ENCODE data around the gene PRRT1. TPM values are rescaled to one million over a fixed set of nuclear protein-coding genes. Genes with fewer than 3 reads are reported as not detected.

Gene PRRT1
- total RNA-seq, 1 experiment from 2014 or later: not detected

GRCh38 chr6:32127717-32128592, 23.8 kb downstream of the PRRT1 start, which contains the start of gene ATF6B:
ATF6B (minus strand) TSS chr6:32128246; CDS start chr6:32128207, 39 bp downstream.
- Histone ChIP-seq H3K79me2 (ENCODE audit: low read length) (peaks cover 38% of the 10 kb centered on the region), H3K36me3 (ENCODE audit: low read depth, low read length) (no peaks in the 10 kb centered on the region), H2AFZ (ENCODE audit: low read length) (peak within 1 kb of the TSS; percentile 91), H3K27me3 (ENCODE audit: low read length) (no peaks in the 10 kb centered on the region), H3K4me3 (ENCODE audit: low read length) (peak within 1 kb of the TSS; percentile 90), H3K9ac (ENCODE audit: low read length) (peak within 1 kb of the TSS; percentile 87), H3K27ac (ENCODE audit: low read length) (peak within 1 kb of the TSS; percentile 47), H3K9me3 (ENCODE audit: low read length) (no peaks in the 10 kb centered on the region), H3F3A (ENCODE audit: low read length, unreplicated experiment) (no peaks in the 10 kb centered on the region), H4K20me1 (ENCODE audit: low read length) (no peaks in the 10 kb centered on the region), H3K9me2 (replicated peaks; ENCODE audit: low read length) (no peaks in the 10 kb centered on the region), H3K4me1 (ENCODE audit: insufficient read depth, low read length) (peaks cover 25% of the 10 kb centered on the region), H3K4me2 (ENCODE audit: low read length) (peak within 1 kb of the TSS; percentile 93)
- ATAC-seq: peak; percentile 89
- ChIA-PET CTCF (interaction anchor here (0.6 to 1.4 kb wide), 4 partner anchors 9 to 1187 kb away, joined by 3 to 5 read pairs (median 3); partner anchors contain the start of gene MUCL3), POLR2A (ENCODE audit: unreplicated experiment) (interaction anchor here (0.5 to 3.1 kb wide), 5 partner anchors 13 to 230 kb away, joined by 3 to 24 read pairs (median 7); partner anchors contain the start of gene EHMT2)
- DNase-seq: peak; percentile 98
- TF ChIP-seq EZH2 (IDR thresholded peaks at IDR 0.05; ENCODE audit: low read length, unreplicated experiment): no peak
- no peak for TF ChIP-seq CTCF (conservative IDR thresholded peaks at IDR 0.05; ENCODE audit: low read depth, low read length)
- no TSS peak for BruUV-seq (replicated peaks)
- intact Hi-C loops (cut with micrococcal nuclease): loop anchor here (1.0 to 2.0 kb wide), 2 partner anchors 13 to 67 kb away; no protein-coding TSS in a partner anchor

GRCh38 chr6:32127409-32127716, 24.4 kb downstream of the PRRT1 start:
- ChIA-PET POLR2A (ENCODE audit: unreplicated experiment) (interaction anchor here (0.6 kb wide), 1 partner anchor 13 kb away, joined by 4 read pairs; no protein-coding TSS in a partner anchor), CTCF (interaction anchor here (0.6 to 1.3 kb wide), 3 partner anchors 9 to 1186 kb away, joined by 3 to 4 read pairs (median 3); partner anchors contain the start of gene MUCL3)
- H2AFZ ChIP-seq (ENCODE audit: low read length): peak overlapping the region; percentile 91
- peak overlapping the region; percentile 90 for H3K4me3 ChIP-seq (ENCODE audit: low read length)
- ATAC-seq (no peak), DNase-seq (no peak)
- peak overlapping the region; percentile 93 for H3K4me2 ChIP-seq (ENCODE audit: low read length)
- H3K27ac ChIP-seq (ENCODE audit: low read length): no peak overlapping the region
- TF ChIP-seq CTCF (conservative IDR thresholded peaks at IDR 0.05; ENCODE audit: low read depth, low read length) (no peak), EZH2phosphoT487 (IDR thresholded peaks at IDR 0.05; ENCODE audit: borderline replicate concordance, low read length) (no peak), EZH2 (IDR thresholded peaks at IDR 0.05; ENCODE audit: low read length, unreplicated experiment) (no peak)
- H4K20me1 ChIP-seq (ENCODE audit: low read length): no peaks in the 10 kb centered on the region
- H3K4me1 ChIP-seq (ENCODE audit: insufficient read depth, low read length): peaks cover 25% of the 10 kb centered on the region
- H3K79me2 ChIP-seq (ENCODE audit: low read length): peaks cover 38% of the 10 kb centered on the region
- peak overlapping the region; percentile 87 for H3K9ac ChIP-seq (ENCODE audit: low read length)
- H3K9me3 ChIP-seq (ENCODE audit: low read length): no peaks in the 10 kb centered on the region
- no peaks in the 10 kb centered on the region for H3K9me2 ChIP-seq (replicated peaks; ENCODE audit: low read length)
- no peaks in the 10 kb centered on the region for H3F3A ChIP-seq (ENCODE audit: low read length, unreplicated experiment)
- BruUV-seq (replicated peaks): TSS peak; percentile 7
- no peaks in the 10 kb centered on the region for H3K27me3 ChIP-seq (ENCODE audit: low read length)
- H3K36me3 ChIP-seq (ENCODE audit: low read depth, low read length): no peaks in the 10 kb centered on the region
- intact Hi-C loops (cut with micrococcal nuclease): no loop called here

Data from PC-3 (cell line).